Left ventricle myocardium inferior (tissue), 1 donor: ENCODE measurements around the gene CWC27. TPM values are rescaled to one million over a fixed set of nuclear protein-coding genes. Genes with fewer than 3 reads are reported as not detected.

Experiments used
- DNase-seq: peaks from one replicate; pipeline ENCODE4 v3.0.0-alpha.2; 2020
- H3K27ac ChIP-seq: fragments of 200-600 bp; replicated peaks from 2 replicates; pipeline ENCODE4 v1.8.0; 2021
- H3K27me3 ChIP-seq: fragments of 200-600 bp; 2 replicates; pipeline ENCODE4 v1.8.0; 2021; ENCODE audit warnings: low read depth
- H3K36me3 ChIP-seq: fragments of 200-600 bp; 2 replicates; pipeline ENCODE4 v1.8.0; 2021
- H3K4me1 ChIP-seq: fragments of 200-600 bp; 2 replicates; pipeline ENCODE4 v1.8.0; 2021
- H3K4me3 ChIP-seq: fragments of 200-600 bp; 2 replicates; pipeline ENCODE4 v1.8.0; 2021; ENCODE audit warnings: mild to moderate bottlenecking, moderate library complexity
- H3K9me3 ChIP-seq: fragments of 200-600 bp; replicated peaks from 2 replicates; pipeline ENCODE4 v1.8.0; 2021
- intact Hi-C: fragments of 100-400 bp; cut with micrococcal nuclease; formaldehyde crosslinking; loops from one replicate; pipeline ENCODE4 v1.11.0; 2022
- total RNA-seq: library from RNA; stranded (reverse); fragmentation: NEBNext Ultra II Directional; extraction: Animal tissue kit (Norgen Biotek cat#: 25700); gene quantifications from one replicate; pipeline ENCODE4 v1.2.1, GENCODE V29; 2021
- TF ChIP-seq, protein P1 (sequence below): fragments of 200-600 bp; IDR thresholded peaks from 2 replicates; pipeline ENCODE4 v1.8.0; 2021; ENCODE audit warnings: antibody characterized with exemption, mild to moderate bottlenecking, borderline replicate concordance
- donor health status: DM: no; HTN: yes; CAD: no; lungs with severe emphysema.

Gene CWC27
- total RNA-seq, 1 donor from 2014 or later: 26.7 TPM

DNA sequence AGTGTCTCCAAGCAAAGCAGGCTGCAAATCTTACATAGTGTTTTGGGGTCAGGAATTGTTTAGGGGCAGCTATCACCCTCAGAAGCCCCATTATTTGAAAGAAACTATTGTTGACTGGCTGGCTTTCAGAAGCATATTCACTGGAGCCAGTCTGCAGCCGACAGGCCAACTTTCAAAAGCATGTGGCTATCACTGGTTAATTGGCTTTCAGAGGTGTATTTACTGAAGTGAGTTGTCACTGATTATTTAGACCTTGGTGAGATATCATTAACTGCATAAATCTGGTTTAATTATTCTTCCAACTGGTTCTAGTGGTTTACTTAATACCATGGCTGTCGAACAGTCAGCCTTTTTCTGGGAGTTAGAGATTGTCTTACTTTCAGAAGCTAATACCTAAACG, 247.0 kb downstream of the CWC27 start:
- intact Hi-C loops: no loop called here
- peaks cover 46% of the 10 kb centered on the region for H3K4me1 ChIP-seq
- no peaks in the 10 kb centered on the region for H3K27me3 ChIP-seq
- H3K9me3 ChIP-seq: no peaks in the 10 kb centered on the region
- H3K36me3 ChIP-seq: no peaks in the 10 kb centered on the region
- peak overlapping the region; percentile 20 for H3K27ac ChIP-seq
- H3K4me3 ChIP-seq: no peak overlapping the region
- TF ChIP-seq, protein P1, sequence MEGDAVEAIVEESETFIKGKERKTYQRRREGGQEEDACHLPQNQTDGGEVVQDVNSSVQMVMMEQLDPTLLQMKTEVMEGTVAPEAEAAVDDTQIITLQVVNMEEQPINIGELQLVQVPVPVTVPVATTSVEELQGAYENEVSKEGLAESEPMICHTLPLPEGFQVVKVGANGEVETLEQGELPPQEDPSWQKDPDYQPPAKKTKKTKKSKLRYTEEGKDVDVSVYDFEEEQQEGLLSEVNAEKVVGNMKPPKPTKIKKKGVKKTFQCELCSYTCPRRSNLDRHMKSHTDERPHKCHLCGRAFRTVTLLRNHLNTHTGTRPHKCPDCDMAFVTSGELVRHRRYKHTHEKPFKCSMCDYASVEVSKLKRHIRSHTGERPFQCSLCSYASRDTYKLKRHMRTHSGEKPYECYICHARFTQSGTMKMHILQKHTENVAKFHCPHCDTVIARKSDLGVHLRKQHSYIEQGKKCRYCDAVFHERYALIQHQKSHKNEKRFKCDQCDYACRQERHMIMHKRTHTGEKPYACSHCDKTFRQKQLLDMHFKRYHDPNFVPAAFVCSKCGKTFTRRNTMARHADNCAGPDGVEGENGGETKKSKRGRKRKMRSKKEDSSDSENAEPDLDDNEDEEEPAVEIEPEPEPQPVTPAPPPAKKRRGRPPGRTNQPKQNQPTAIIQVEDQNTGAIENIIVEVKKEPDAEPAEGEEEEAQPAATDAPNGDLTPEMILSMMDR: no peak
- no peak for DNase-seq

DNA sequence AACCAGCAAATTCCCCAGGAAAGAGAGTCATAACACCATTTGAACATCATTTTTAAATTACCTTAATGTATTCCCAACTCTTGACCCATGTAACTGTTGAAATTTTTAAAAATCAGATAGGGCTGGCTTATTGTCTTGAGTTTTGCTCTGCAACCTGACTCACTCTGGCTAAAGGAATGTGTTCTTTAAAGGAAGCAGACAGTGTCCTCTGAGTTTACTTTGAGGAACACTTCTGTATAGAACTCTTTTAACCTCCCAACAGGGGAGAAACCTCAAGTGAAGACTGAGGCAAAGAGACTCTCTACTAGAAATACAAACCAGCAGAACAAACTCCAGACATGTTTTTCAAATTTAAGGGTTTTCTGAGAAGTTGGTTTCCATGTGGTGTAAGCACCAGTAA, 248.9 kb downstream of the CWC27 start:
- TF ChIP-seq, protein P1: no peak
- DNase-seq: no peak
- Histone ChIP-seq H3K27ac (no peak overlapping the region), H3K4me3 (no peak overlapping the region), H3K4me1 (peaks cover 56% of the 10 kb centered on the region), H3K27me3 (no peaks in the 10 kb centered on the region), H3K9me3 (no peaks in the 10 kb centered on the region), H3K36me3 (no peaks in the 10 kb centered on the region)
- intact Hi-C loops: no loop called here

DNA sequence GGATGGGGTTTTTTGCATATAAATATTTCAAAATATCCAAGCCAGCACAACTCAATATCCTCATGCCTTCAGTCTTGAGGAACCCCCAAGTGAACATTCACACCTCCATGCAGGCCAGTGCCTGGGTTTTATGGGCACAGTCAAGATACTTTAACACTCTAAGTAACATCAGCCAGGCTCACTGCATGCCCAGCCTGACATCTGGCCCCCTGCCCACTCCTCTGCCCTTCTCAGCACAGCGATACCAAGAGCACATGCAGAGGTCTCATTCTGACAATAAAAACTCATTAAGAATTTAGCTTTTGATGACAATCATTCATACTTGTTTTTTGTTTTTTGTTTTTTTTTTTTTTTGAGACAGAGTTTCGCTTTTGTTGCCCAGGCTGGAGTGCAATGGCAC, 250.0 kb downstream of the CWC27 start:
- Histone ChIP-seq H3K4me3 (no peak overlapping the region), H3K27me3 (no peaks in the 10 kb centered on the region), H3K27ac (no peak overlapping the region), H3K36me3 (no peaks in the 10 kb centered on the region), H3K9me3 (no peaks in the 10 kb centered on the region), H3K4me1 (peaks cover 50% of the 10 kb centered on the region)
- intact Hi-C loops: no loop called here
- TF ChIP-seq, protein P1: no peak
- peak; percentile 66 for DNase-seq

DNA sequence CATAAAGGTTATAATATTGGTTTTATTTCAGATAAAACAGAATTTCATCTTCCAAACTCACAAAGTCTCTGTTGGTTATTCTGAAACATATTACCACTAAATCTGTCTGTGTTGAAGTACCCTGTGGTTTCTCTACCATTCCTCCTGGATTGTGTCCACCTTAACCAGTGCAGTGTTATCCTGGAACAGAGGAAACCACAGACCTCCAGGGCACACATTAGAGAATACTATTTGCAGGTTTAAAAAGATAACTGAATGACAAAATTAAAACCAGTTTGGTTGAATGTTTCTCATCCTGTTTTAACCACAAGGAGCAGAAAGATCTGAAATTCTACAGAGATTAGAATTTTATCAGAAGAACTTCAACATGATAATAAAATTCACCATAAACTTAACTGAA, 251.8 kb downstream of the CWC27 start:
- Histone ChIP-seq H3K27me3 (no peaks in the 10 kb centered on the region), H3K9me3 (no peaks in the 10 kb centered on the region), H3K27ac (peak overlapping the region; percentile 39), H3K4me1 (peaks cover 46% of the 10 kb centered on the region), H3K36me3 (no peaks in the 10 kb centered on the region), H3K4me3 (no peak overlapping the region)
- intact Hi-C loops: no loop called here
- TF ChIP-seq, protein P1: no peak
- DNase-seq: no peak

DNA sequence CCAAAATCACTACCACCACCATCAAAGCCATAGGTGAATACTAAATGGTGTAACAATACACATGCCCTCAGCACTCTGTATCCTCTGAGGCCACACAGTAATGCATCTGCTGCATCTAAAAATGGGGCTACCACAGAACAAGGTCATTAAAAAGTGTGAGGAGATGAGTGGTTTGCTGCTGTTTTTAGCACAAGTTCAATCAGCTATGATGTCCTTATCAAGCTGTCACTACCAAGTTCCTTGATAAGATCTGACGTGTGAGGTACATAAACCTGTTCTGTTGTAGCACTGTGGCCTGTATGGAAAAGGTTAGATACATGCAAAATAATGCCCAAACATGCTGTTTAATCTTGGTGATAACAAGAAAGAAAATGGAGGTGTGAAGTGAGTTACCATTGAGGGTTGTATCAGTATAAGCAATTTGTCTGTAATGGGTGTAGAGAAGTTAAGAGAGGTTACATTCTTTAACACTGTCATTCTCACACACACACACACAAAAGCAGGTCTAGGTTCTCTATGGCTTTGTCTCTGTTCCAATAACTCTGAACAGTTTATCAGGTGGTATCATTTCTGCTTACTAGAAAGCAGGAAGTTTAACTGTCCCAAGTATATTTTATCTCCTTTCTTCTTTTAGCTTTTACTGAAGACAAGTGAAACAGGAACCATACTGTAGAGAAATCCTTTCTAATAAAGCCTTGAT, 252.9 kb downstream of the CWC27 start:
- no peak for DNase-seq
- Histone ChIP-seq H3K4me1 (peaks cover 42% of the 10 kb centered on the region), H3K36me3 (no peaks in the 10 kb centered on the region), H3K9me3 (no peaks in the 10 kb centered on the region), H3K4me3 (no peak overlapping the region), H3K27me3 (no peaks in the 10 kb centered on the region), H3K27ac (peak overlapping the region; percentile 39)
- intact Hi-C loops: no loop called here
- TF ChIP-seq, protein P1: no peak
